ENCODE measurements around the gene CMTM4. TPM values are rescaled to one million over a fixed set of nuclear protein-coding genes. Genes with fewer than 3 reads are reported as not detected.

The CMTM4 gene
- total and polyA plus RNA-seq, 12 donors = 4.5 to 14.6 (median 11.7) TPM

- intact Hi-C loops (cut with DNase I) = no loop called here
- Histone ChIP-seq H3K27me3 (no peaks in the 10 kb centered on the region), H3K27ac (peak overlapping the region in 2 of 10 donors; percentile 8 to 13), H3K9me3 (no peaks in the 10 kb centered on the region), H3K36me3 (peaks cover 0 to 25% (median 0%) of the 10 kb centered on the region in 9 donors), H3K4me1 (peaks cover 0 to 27% (median 18%) of the 10 kb centered on the region in 9 donors), H3K4me3 (no peak overlapping the region)
- DNase-seq = no peak
- WGBS, 2 donors = 79 to 86% methylated on average over 8 of the region's 8 CpGs
- peak in 1 of 8 donors; percentile 10 for ATAC-seq
- no peak for TF ChIP-seq CTCF (IDR thresholded peaks at IDR 0.05)
These were observed 76.1 kb downstream of the CMTM4 start for GRCh38 chr16:66620429-66620795.

- no peak for DNase-seq
These were observed 76.8 kb downstream of the CMTM4 start for GRCh38 chr16:66619534-66620428.

GRCh38 chr16:66618588-66619375 lies 77.8 kb downstream of the CMTM4 start:
- intact Hi-C loops (cut with DNase I) = loop anchor here in 1 of 10 donors (10.0 kb wide), 1 partner anchor 246 kb away; no protein-coding TSS in a partner anchor
- TF ChIP-seq CTCF (IDR thresholded peaks at IDR 0.05) = no peak
- Histone ChIP-seq H3K36me3 (peaks cover 0 to 34% (median 0%) of the 10 kb centered on the region in 9 donors), H3K27ac (peak overlapping the region in 1 of 10 donors; percentile 26), H3K4me3 (no peak overlapping the region), H3K9me3 (no peaks in the 10 kb centered on the region), H3K27me3 (no peaks in the 10 kb centered on the region), H3K4me1 (peaks cover 0 to 27% (median 18%) of the 10 kb centered on the region in 9 donors)
- 76 to 83% methylated on average over 10 of the region's 10 CpGs for WGBS, 2 donors
- no peak for DNase-seq
- peak in 6 of 8 donors; percentile 22 to 71 (median 43) for ATAC-seq

More at GRCh38 chr16:66619534-66620428, 76.8 kb downstream of the CMTM4 start:
- intact Hi-C loops (cut with DNase I) = loop anchor here in 1 of 10 donors (10.0 kb wide), 1 partner anchor 245 kb away; no protein-coding TSS in a partner anchor
- Histone ChIP-seq H3K36me3 (peaks cover 0 to 25% (median 0%) of the 10 kb centered on the region in 9 donors), H3K27ac (peak overlapping the region in 2 of 10 donors; percentile 8 to 13), H3K27me3 (no peaks in the 10 kb centered on the region), H3K9me3 (no peaks in the 10 kb centered on the region), H3K4me1 (peaks cover 0 to 27% (median 18%) of the 10 kb centered on the region in 9 donors), H3K4me3 (no peak overlapping the region)
- WGBS, 2 donors = 65 to 70% methylated on average over 12 of the region's 12 CpGs
- no peak for TF ChIP-seq CTCF (IDR thresholded peaks at IDR 0.05)
- ATAC-seq = peak in 5 of 8 donors; percentile 12 to 48 (median 37)

GRCh38 chr16:66617728-66618127 lies 78.8 kb downstream of the CMTM4 start:
- WGBS, 2 donors = 68 to 70% methylated on average over 7 of the region's 7 CpGs

More at GRCh38 chr16:66617728-66618127, 78.8 kb downstream of the CMTM4 start:
- H3K4me1 ChIP-seq = peaks cover 0 to 27% (median 18%) of the 10 kb centered on the region in 9 donors
- no peaks in the 10 kb centered on the region for H3K9me3 ChIP-seq
- no peak for TF ChIP-seq CTCF (IDR thresholded peaks at IDR 0.05)
- H3K36me3 ChIP-seq = peaks cover 0 to 45% (median 0%) of the 10 kb centered on the region in 9 donors
- intact Hi-C loops (cut with DNase I) = loop anchor here in 1 of 10 donors (10.0 kb wide), 1 partner anchor 247 kb away; no protein-coding TSS in a partner anchor
- H3K27ac ChIP-seq = no peak overlapping the region
- H3K27me3 ChIP-seq = no peaks in the 10 kb centered on the region
- DNase-seq (no peak), ATAC-seq (peak in 1 of 8 donors; percentile 14)
- H3K4me3 ChIP-seq = no peak overlapping the region

Data from heart right ventricle (tissue), 16 donors.